HG02588 (cell line): ENCODE data around the gene HLA-DQA1.
"Not testable (repeated sequence)": the region's sequence is repeated elsewhere in the genome, so short reads cannot be mapped to it uniquely, and the experiment has no call there.

Experiments
- ATAC-seq: cut with Tn5 transposase; IDR thresholded peaks from one replicate; pipeline ENCODE4 v1.9.1; 2021; ENCODE audit warnings: mild to moderate bottlenecking, moderate library complexity; ENCODE audit not compliant: unreplicated experiment

Gene HLA-DQA1

GRCh38 chr6:32637219-32637880, at the start of gene HLA-DQA1:
HLA-DQA1 (plus strand) TSS chr6:32637406; CDS start chr6:32637459, 53 bp downstream.
- peak; percentile 78 for ATAC-seq

GRCh38 chr6:32588156-32588555, 49.0 kb upstream of the HLA-DQA1 start:
- ATAC-seq: no peak

- peak; percentile 95 for ATAC-seq
These were observed 47.4 kb upstream of the HLA-DQA1 start, which contains the start of gene HLA-DRB1 for GRCh38 chr6:32589596-32590449. HLA-DRB1 (minus strand) TSS chr6:32589848; CDS start chr6:32589742, 106 bp downstream.

- not testable (repeated sequence) for ATAC-seq
These were observed 46.5 kb upstream of the HLA-DQA1 start for GRCh38 chr6:32590713-32591112.

GRCh38 chr6:32597024-32597423, 40.2 kb upstream of the HLA-DQA1 start:
- no peak for ATAC-seq

GRCh38 chr6:32602383-32602782, 34.8 kb upstream of the HLA-DQA1 start:
- no peak for ATAC-seq

- no peak for ATAC-seq
These were observed 34.0 kb upstream of the HLA-DQA1 start for GRCh38 chr6:32603222-32603621.

GRCh38 chr6:32603888-32604287, 33.3 kb upstream of the HLA-DQA1 start:
- ATAC-seq: no peak

GRCh38 chr6:32604434-32604877, 32.8 kb upstream of the HLA-DQA1 start:
- no peak for ATAC-seq

GRCh38 chr6:32607263-32607987, 29.8 kb upstream of the HLA-DQA1 start:
- ATAC-seq: no peak

- ATAC-seq: no peak
These were observed 29.3 kb upstream of the HLA-DQA1 start for GRCh38 chr6:32607988-32608298.

- ATAC-seq: no peak
These were observed 28.8 kb upstream of the HLA-DQA1 start for GRCh38 chr6:32608362-32608761.

- ATAC-seq: no peak
These were observed 27.8 kb upstream of the HLA-DQA1 start for GRCh38 chr6:32609391-32609730.

GRCh38 chr6:32609731-32610640, 27.2 kb upstream of the HLA-DQA1 start:
- ATAC-seq: peak; percentile 92

- no peak for ATAC-seq
These were observed 26.4 kb upstream of the HLA-DQA1 start for GRCh38 chr6:32610682-32611296.

GRCh38 chr6:32613475-32613874, 23.7 kb upstream of the HLA-DQA1 start:
- no peak for ATAC-seq

- no peak for ATAC-seq
These were observed 22.7 kb upstream of the HLA-DQA1 start for GRCh38 chr6:32614366-32615081.

GRCh38 chr6:32615885-32616532, 21.2 kb upstream of the HLA-DQA1 start:
- no peak for ATAC-seq

- ATAC-seq: no peak
These were observed 19.5 kb upstream of the HLA-DQA1 start for GRCh38 chr6:32617751-32618150.
